SK-N-SH (cell line): ENCODE data around the gene PRR33. TPM values are rescaled to one million over a fixed set of nuclear protein-coding genes. Genes with fewer than 3 reads are reported as not detected.
A peak's percentile ranks its signal among the peaks of the same experiment; 100 is the strongest.
"Not testable (repeated sequence)": the region's sequence is repeated elsewhere in the genome, so short reads cannot be mapped to it uniquely, and the experiment has no call there.

Experiments used
- CTCF ChIA-PET: fragments of 300-600, 350-600 bp; formaldehyde crosslinking; extraction: SDS; loops from one replicate; lab custom pipeline; 2021; lab: Yijun Ruan, JAX
- POLR2A ChIA-PET: fragments of 350-600 bp; sonication (Branson Sonifier 250); formaldehyde crosslinking; extraction: SDS; loops from one replicate; lab custom pipeline; 2020; ENCODE audit warnings: antibody characterized with exemption, inconsistent platforms; lab: Yijun Ruan, JAX
- DNase-seq: peaks from one replicate; pipeline ENCODE4 v3.0.0; 2012
- H2AFZ ChIP-seq: fragments of 200-600 bp; sonication (generic); 2 replicates; pipeline ENCODE4 v1.8.1; 2016; ENCODE audit warnings: antibody characterized with exemption, mild to moderate bottlenecking, low read depth
- H3F3A ChIP-seq: fragments of 200-600 bp; sonication (generic); replicated peaks from 2 replicates; pipeline ENCODE3; 2016; ENCODE audit warnings: antibody characterized with exemption, mild to moderate bottlenecking; ENCODE audit not compliant: insufficient read depth
- H3K27ac ChIP-seq, 2 experiments: fragments of 200-500 bp in 1 of 2; fragments of 200-600 bp in 1 of 2; sonication (Bioruptor generic) in 1 of 2; sonication (generic), shearing (Covaris generic) in 1 of 2; 2 replicates each; pipeline versions ENCODE4 v1.5.1 to v1.6.1; 2014 to 2016; ENCODE audit warnings: low read depth in 2 of 2, inconsistent platforms in 1 of 2, low read length in 1 of 2, mild to moderate bottlenecking in 1 of 2, mixed read lengths in 1 of 2
- H3K27me3 ChIP-seq: fragments of 200-600 bp; sonication (generic), shearing (Covaris generic); 2 replicates; pipeline ENCODE4 v1.6.1; 2016; ENCODE audit warnings: mixed run types; ENCODE audit not compliant: insufficient read depth
- H3K36me3 ChIP-seq, 2 experiments: fragments of 200-500 bp in 1 of 2; fragments of 200-600 bp in 1 of 2; sonication (Bioruptor generic) in 1 of 2; sonication (generic) in 1 of 2; replicated peaks in 1 of 2; 2 replicates each; pipeline versions ENCODE3 to v1.5.1; 2014 to 2016; ENCODE audit warnings: low read length in 1 of 2, mild to moderate bottlenecking in 1 of 2; ENCODE audit not compliant: insufficient read depth in 2 of 2, control insufficient read depth in 1 of 2
- H3K4me1 ChIP-seq, 2 experiments: fragments of 200-500 bp in 1 of 2; fragments of 200-600 bp in 1 of 2; sonication (Bioruptor generic) in 1 of 2; sonication (generic), shearing (Covaris generic) in 1 of 2; 2 replicates each; pipeline versions ENCODE4 v1.5.1 to v1.6.1; 2014 to 2016; ENCODE audit warnings: low read depth in 1 of 2, low read length in 1 of 2, mixed run types in 1 of 2; ENCODE audit not compliant: insufficient read depth in 2 of 2, control insufficient read depth in 1 of 2
- H3K4me2 ChIP-seq: fragments of 200-600 bp; sonication (generic), shearing (Covaris generic); 2 replicates; pipeline ENCODE4 v1.6.1; 2017; ENCODE audit warnings: mixed run types
- H3K4me3 ChIP-seq, 2 experiments: fragments of 200-500 bp in 1 of 2; fragments of 200-600 bp in 1 of 2; sonication (Bioruptor generic) in 1 of 2; sonication (generic), shearing (Covaris generic) in 1 of 2; 2 replicates each; pipeline versions ENCODE4 v1.5.1 to v1.8.1; 2014 to 2016; ENCODE audit warnings: low read depth in 2 of 2, inconsistent platforms in 1 of 2, low read length in 1 of 2, mild to moderate bottlenecking in 1 of 2, mixed read lengths in 1 of 2, moderate library complexity in 1 of 2
- H3K79me2 ChIP-seq: fragments of 200-600 bp; sonication (generic); 2 replicates; pipeline ENCODE4 v1.8.1; 2017; ENCODE audit warnings: mild to moderate bottlenecking; ENCODE audit not compliant: insufficient read depth
- H3K9ac ChIP-seq: fragments of 200-600 bp; sonication (generic); 2 replicates; pipeline ENCODE4 v1.6.1; 2017; ENCODE audit warnings: mixed run types
- H3K9me2 ChIP-seq: fragments of 200-600 bp; sonication (generic); 2 replicates; pipeline ENCODE4 v1.6.1; 2017; ENCODE audit warnings: mixed run types
- H3K9me3 ChIP-seq: fragments of 200-600 bp; sonication (generic); 2 replicates; pipeline ENCODE4 v1.6.1; 2017; ENCODE audit warnings: mixed run types, mild to moderate bottlenecking, moderate library complexity
- H4K20me1 ChIP-seq: fragments of 200-600 bp; sonication (generic); 2 replicates; pipeline ENCODE4 v1.6.1; 2017; ENCODE audit warnings: mild to moderate bottlenecking, mixed run types; ENCODE audit not compliant: insufficient read depth
- EP300 ChIP-seq, 2 experiments: IDR thresholded peaks; 2 replicates each; pipeline versions ENCODE4 v1.4.0 to v1.6.1; 2012; ENCODE audit warnings: borderline replicate concordance in 1 of 2, low read depth in 1 of 2, low read length in 1 of 2
- EZH2phosphoT487 ChIP-seq: fragments of 200-600 bp; sonication (generic); IDR thresholded peaks from 2 replicates; pipeline ENCODE4 v1.6.1; 2017; ENCODE audit warnings: low read depth, mixed run types, mild to moderate bottlenecking, antibody characterized with exemption, moderate library complexity, borderline replicate concordance
- FOXM1 ChIP-seq: IDR thresholded peaks from 2 replicates; pipeline ENCODE4 v1.4.0; 2012; ENCODE audit warnings: low read depth, mild to moderate bottlenecking
- MEF2A ChIP-seq: IDR thresholded peaks from 2 replicates; pipeline ENCODE4 v1.4.0; 2012; ENCODE audit warnings: low read depth, borderline replicate concordance
- MXI1 ChIP-seq: IDR thresholded peaks from 2 replicates; pipeline ENCODE4 v1.6.1; 2012; ENCODE audit warnings: mild to moderate bottlenecking, low read depth, low read length, improper control_type of control experiment
- NRF1 ChIP-seq: IDR thresholded peaks from 2 replicates; pipeline ENCODE4 v1.6.1; 2012; ENCODE audit warnings: low read depth, mild to moderate bottlenecking, low read length
- POLR2AphosphoS5 ChIP-seq: IDR thresholded peaks from 2 replicates; pipeline ENCODE4 v1.6.1; 2012; ENCODE audit warnings: low read depth, low read length
- RFX5 ChIP-seq: IDR thresholded peaks from 2 replicates; pipeline ENCODE4 v1.6.1; 2012; ENCODE audit warnings: mild to moderate bottlenecking, improper control_type of control experiment, low read length
- RXRA ChIP-seq: IDR thresholded peaks from 2 replicates; pipeline ENCODE4 v1.4.0; 2012; ENCODE audit warnings: low read depth, mild to moderate bottlenecking, borderline replicate concordance
- SIN3A ChIP-seq: IDR thresholded peaks from 2 replicates; pipeline ENCODE4 v1.6.1; 2012; ENCODE audit warnings: low read depth, mild to moderate bottlenecking, low read length, moderate library complexity, borderline replicate concordance
- SMC3 ChIP-seq: IDR thresholded peaks from 2 replicates; pipeline ENCODE4 v1.6.1; 2012; ENCODE audit warnings: low read depth, low read length, improper control_type of control experiment
- TAF1 ChIP-seq: IDR thresholded peaks from 2 replicates; pipeline ENCODE4 v1.6.1; 2012; ENCODE audit warnings: low read depth, mild to moderate bottlenecking, low read length, moderate library complexity, borderline replicate concordance
- TEAD4 ChIP-seq: IDR thresholded peaks from 2 replicates; pipeline ENCODE4 v1.4.0; 2012; ENCODE audit warnings: mild to moderate bottlenecking, borderline replicate concordance; ENCODE audit not compliant: insufficient read depth
- USF1 ChIP-seq: IDR thresholded peaks from 2 replicates; pipeline ENCODE4 v1.4.0; 2012; ENCODE audit warnings: low read depth, borderline replicate concordance
- USF2 ChIP-seq: fragments of 150-350 bp; IDR thresholded peaks from 2 replicates; pipeline ENCODE4 v1.6.1; 2017; ENCODE audit warnings: antibody characterized with exemption, low read length, low read depth, borderline replicate concordance
- whole genome bisulfite sequencing: methylation state at CpG from one replicate; pipeline ENCODE4 v1.1.6; 2017; ENCODE audit warnings: low lambda C conversion rate; 5-methylcytosine and 5-hydroxymethylcytosine counted together
- polyA plus RNA-seq, 3 experiments: library from polyadenylated mRNA; depleted of rRNA; stranded (reverse); fragments of >200 nt; gene quantifications; 2 replicates each; pipeline ENCODE4 v1.2.3, GENCODE V29; 2012
- TF ChIP-seq, protein P1 (sequence below): fragments of 200-600 bp; sonication (generic); IDR thresholded peaks from 2 replicates; pipeline ENCODE4 v1.6.1; 2017; ENCODE audit warnings: antibody characterized with exemption, mild to moderate bottlenecking, moderate library complexity

PRR33 gene
- polyA plus RNA-seq, 1 of the 3 experiments (the other 2 are of a cell fraction), result not detected

DNA sequence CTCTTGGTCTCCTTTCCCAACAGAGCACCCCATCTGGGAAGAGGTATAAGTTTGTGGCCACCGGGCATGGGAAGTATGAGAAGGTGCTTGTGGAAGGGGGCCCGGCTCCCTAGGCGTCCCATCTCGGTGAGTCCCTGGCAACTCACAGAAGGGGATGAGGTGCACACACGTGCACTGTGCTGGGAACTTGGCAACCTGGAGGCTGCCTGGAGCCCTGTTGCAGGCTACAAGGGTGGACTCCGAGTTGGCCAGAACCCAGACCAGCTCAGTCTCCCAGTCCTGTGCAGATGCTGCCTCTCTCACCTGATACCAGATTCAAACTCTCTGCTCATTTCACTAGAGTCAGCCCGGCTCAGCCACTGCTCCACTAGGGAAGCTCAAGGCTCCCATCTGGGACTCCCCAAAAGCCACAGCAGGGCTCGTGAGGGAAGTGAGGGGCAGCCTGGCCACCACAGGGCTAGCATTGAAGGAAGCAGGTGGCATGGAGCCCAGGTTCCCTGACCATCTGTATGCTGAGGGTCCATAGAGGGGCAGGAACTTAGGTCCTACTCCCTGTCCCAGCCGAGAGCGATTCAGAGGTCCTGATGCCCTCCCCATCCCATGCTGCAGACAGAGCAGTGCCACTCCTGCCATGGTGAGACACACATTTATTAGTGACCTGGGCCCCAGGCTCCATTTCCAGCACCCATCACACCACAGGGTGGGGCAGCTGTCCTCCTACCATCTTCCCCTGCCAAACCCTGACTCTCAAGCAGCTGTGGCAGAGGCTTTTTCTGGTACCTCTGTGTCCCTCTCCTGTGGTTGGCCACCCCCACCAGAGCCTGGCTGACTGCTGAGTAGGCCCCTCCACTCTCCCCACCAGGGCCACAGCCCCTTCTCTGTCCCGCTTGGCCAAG is 4.0 kb downstream of the PRR33 start:
- H3F3A ChIP-seq, result no peaks in the 10 kb centered on the region
- H2AFZ ChIP-seq, result no peak overlapping the region
- no peak overlapping the region for H3K9ac ChIP-seq
- POLR2A ChIA-PET, result no interaction called here
- H3K9me2 ChIP-seq, result no peaks in the 10 kb centered on the region
- peak; percentile 14 for DNase-seq
- no peaks in the 10 kb centered on the region for H3K79me2 ChIP-seq
- peaks cover 0 to 9% of the 10 kb centered on the region in 2 experiments; a peak in 1 of 4 replicates for H3K4me1 ChIP-seq
- no peaks in the 10 kb centered on the region for H3K27me3 ChIP-seq
- TF ChIP-seq MEF2A, result no peak
- no peak for TF ChIP-seq RFX5
- no peak for TF ChIP-seq EP300 (IDR thresholded peaks at IDR 0.05; ENCODE audit: borderline replicate concordance in 1 of 2, low read depth in 1 of 2, low read length in 1 of 2)
- no peak for TF ChIP-seq SIN3A
- no peak for TF ChIP-seq NRF1
- TF ChIP-seq TAF1, result no peak
- TF ChIP-seq EZH2phosphoT487, result no peak
- TF ChIP-seq MXI1, result no peak
- H3K4me2 ChIP-seq, result no peak overlapping the region
- no peaks in the 10 kb centered on the region for H3K36me3 ChIP-seq
- no peak overlapping the region for H3K27ac ChIP-seq
- no peaks in the 10 kb centered on the region for H4K20me1 ChIP-seq
- CTCF ChIA-PET, result interaction anchor here (1.4 to 2.1 kb wide), 4 partner anchors 11 to 264 kb away, joined by 3 to 11 read pairs (median 6); no protein-coding TSS in a partner anchor
- 63% methylated on average over 4 of the region's 11 CpGs for WGBS
- H3K9me3 ChIP-seq, result no peaks in the 10 kb centered on the region
- H3K4me3 ChIP-seq, result no peak overlapping the region

GRCh38 chr11:1886551-1886950 is 5.1 kb downstream of the PRR33 start:
- H2AFZ ChIP-seq, H3K36me3 ChIP-seq, H3K4me3 ChIP-seq, H3K9ac ChIP-seq, H3K27ac ChIP-seq, H3K9me2 ChIP-seq, POLR2A ChIA-PET, H3F3A ChIP-seq, DNase-seq, H3K4me2 ChIP-seq, H3K9me3 ChIP-seq, CTCF ChIA-PET, H3K79me2 ChIP-seq, H3K27me3 ChIP-seq, H4K20me1 ChIP-seq: not testable (repeated sequence)
- WGBS, result 58% methylated on average over 11 of the region's 13 CpGs
- H3K4me1 ChIP-seq, result peaks cover 0 to 14% of the 10 kb centered on the region in 2 experiments; a peak in 1 of 4 replicates

- H3K4me3 ChIP-seq, result no peak overlapping the region
- POLR2A ChIA-PET, result interaction anchor here (3.3 kb wide), 1 partner anchor 112 kb away, joined by 20 read pairs; the partner anchor contains the start of gene H19
- H3F3A ChIP-seq, result no peaks in the 10 kb centered on the region
- H3K9me2 ChIP-seq, result no peaks in the 10 kb centered on the region
- H3K4me2 ChIP-seq, result no peak overlapping the region
- no peak for DNase-seq
- no peak overlapping the region for H2AFZ ChIP-seq
- H3K27me3 ChIP-seq, result no peaks in the 10 kb centered on the region
- H3K4me1 ChIP-seq, result peaks cover 0 to 12% of the 10 kb centered on the region in 2 experiments; a peak in 1 of 4 replicates
- H3K9ac ChIP-seq, result no peak overlapping the region
- H3K27ac ChIP-seq, result no peak overlapping the region
- no peaks in the 10 kb centered on the region for H4K20me1 ChIP-seq
- no peaks in the 10 kb centered on the region for H3K9me3 ChIP-seq
- CTCF ChIA-PET, result interaction anchor here (0.7 to 4.8 kb wide), 6 partner anchors 50 to 267 kb away, joined by 3 to 179 read pairs (median 41); partner anchors contain the start of genes H19 and SYT8
- 49% methylated on average over 5 of the region's 5 CpGs for WGBS
- H3K36me3 ChIP-seq, result no peaks in the 10 kb centered on the region
- H3K79me2 ChIP-seq, result no peaks in the 10 kb centered on the region
- no peak for TF ChIP-seq EP300 (IDR thresholded peaks at IDR 0.05; ENCODE audit: borderline replicate concordance in 1 of 2, low read depth in 1 of 2, low read length in 1 of 2)
- no peak for TF ChIP-seq FOXM1
- no peak for TF ChIP-seq RXRA
- TF ChIP-seq MEF2A, result no peak
- no peak for TF ChIP-seq NRF1
- no peak for TF ChIP-seq EZH2phosphoT487
- TF ChIP-seq SMC3, result no peak
- no peak for TF ChIP-seq USF1
- TF ChIP-seq POLR2AphosphoS5, result no peak
- TF ChIP-seq TEAD4, result no peak
- no peak for TF ChIP-seq USF2
- TF ChIP-seq, protein P1, sequence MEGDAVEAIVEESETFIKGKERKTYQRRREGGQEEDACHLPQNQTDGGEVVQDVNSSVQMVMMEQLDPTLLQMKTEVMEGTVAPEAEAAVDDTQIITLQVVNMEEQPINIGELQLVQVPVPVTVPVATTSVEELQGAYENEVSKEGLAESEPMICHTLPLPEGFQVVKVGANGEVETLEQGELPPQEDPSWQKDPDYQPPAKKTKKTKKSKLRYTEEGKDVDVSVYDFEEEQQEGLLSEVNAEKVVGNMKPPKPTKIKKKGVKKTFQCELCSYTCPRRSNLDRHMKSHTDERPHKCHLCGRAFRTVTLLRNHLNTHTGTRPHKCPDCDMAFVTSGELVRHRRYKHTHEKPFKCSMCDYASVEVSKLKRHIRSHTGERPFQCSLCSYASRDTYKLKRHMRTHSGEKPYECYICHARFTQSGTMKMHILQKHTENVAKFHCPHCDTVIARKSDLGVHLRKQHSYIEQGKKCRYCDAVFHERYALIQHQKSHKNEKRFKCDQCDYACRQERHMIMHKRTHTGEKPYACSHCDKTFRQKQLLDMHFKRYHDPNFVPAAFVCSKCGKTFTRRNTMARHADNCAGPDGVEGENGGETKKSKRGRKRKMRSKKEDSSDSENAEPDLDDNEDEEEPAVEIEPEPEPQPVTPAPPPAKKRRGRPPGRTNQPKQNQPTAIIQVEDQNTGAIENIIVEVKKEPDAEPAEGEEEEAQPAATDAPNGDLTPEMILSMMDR, result no peak
Observed at GRCh38 chr11:1884303-1884700, 7.4 kb downstream of the PRR33 start.
